ENCODE data around the gene GARIN5A. TPM values are rescaled to one million over a fixed set of nuclear protein-coding genes. Genes with fewer than 3 reads are reported as not detected.

GARIN5A gene
- total RNA-seq (2022; extraction: Qiagen RNA extraction; ENCODE audit: low read depth) = 1.9 to 2.3 TPM (median 2.2 TPM) in 5 replicates

GRCh38 chr19:50476224-50476906 is at the start of gene GARIN5A, which contains the start of gene EMC10:
TSS of gene GARIN5A (minus strand) at chr19:50476848. CDS start at chr19:50476388, 460 bp downstream.
TSS of gene EMC10 (plus strand) at chr19:50476507. CDS start at chr19:50476545, 38 bp downstream.

GRCh38 chr19:50513746-50514345 is 37.2 kb upstream of the GARIN5A start, which contains the start of gene ASPDH:
TSS of gene ASPDH (minus strand) at chr19:50513913. CDS start at chr19:50513823, 90 bp downstream.

DNA sequence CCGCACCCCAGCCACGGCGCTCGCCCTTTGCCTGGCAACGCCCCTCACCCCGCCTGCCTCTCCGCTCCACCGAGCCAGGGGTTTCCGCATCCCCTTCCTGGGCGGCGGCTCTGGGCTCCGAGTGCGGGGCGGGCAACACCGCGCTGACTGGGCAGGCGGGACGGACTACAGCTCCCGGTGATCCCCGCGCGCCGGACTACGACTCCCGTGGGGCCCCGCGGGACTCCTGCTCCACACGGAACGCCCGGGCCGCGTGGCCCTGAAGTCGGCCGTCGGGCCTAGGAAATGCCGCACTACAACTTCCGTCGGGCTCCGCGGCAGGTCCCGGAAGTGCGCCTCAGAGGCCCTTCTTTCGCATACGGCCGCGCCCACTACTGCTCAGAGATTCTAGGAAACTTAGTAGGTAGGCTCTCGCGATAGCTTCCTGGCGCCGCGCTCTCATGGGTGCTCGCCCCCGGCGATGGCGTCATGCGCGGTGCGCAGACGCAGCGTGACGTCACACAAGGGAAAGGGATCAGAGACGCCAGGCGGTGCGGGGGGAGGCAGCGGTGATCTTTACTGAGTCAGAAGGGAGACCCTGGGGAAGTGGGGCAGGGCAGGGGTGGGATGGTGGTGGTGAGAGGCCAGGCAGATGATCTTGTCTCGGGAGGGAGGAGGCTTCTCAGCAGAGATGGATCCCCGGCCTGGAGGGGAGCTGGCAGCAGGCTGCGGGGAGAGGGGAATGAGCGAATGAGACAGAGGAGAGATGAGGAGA is 34.6 kb upstream of the GARIN5A start, which contains the start of gene JOSD2:
TSS of gene JOSD2 (minus strand) at position 123 of the 754 bp plus-strand sequence. CDS start 760 bp downstream, outside the sequence.

GRCh38 chr19:50432221-50433028 is 44.2 kb downstream of the GARIN5A start, which contains the start of gene MYBPC2:
TSS of gene MYBPC2 (plus strand) at chr19:50432892. CDS start at chr19:50432954, 62 bp downstream.

GRCh38 chr19:50418176-50419021 is 58.2 kb downstream of the GARIN5A start, which contains the start of gene SPIB:
TSS of gene SPIB (plus strand) at chr19:50418938. CDS start at chr19:50418963, 25 bp downstream.

Other genes starting within 250 kb of the GARIN5A start
- 1.2 to 1.8 TPM (median 1.3 TPM) in 5 replicates for gene KCNC3, start 147.5 kb downstream of the GARIN5A start, total RNA-seq (2022; extraction: Qiagen RNA extraction; ENCODE audit: low read depth)
- gene NAPSA, start 111.2 kb downstream of the GARIN5A start, total RNA-seq (2022; extraction: Qiagen RNA extraction; ENCODE audit: low read depth) = 0.71 to 1.9 TPM (median 1.5 TPM) in 5 replicates
- gene NR1H2, start 100.4 kb downstream of the GARIN5A start, total RNA-seq (2022; extraction: Qiagen RNA extraction; ENCODE audit: low read depth) = 61.2 to 86.8 TPM (median 81.4 TPM) in 5 replicates
- 54.0 to 87.6 TPM (median 79.1 TPM) in 5 replicates for gene POLD1, start 92.5 kb downstream of the GARIN5A start, total RNA-seq (2022; extraction: Qiagen RNA extraction; ENCODE audit: low read depth)
- 0.18 to 0.51 TPM (median 0.33 TPM) in 5 replicates for gene SPIB, start 57.9 kb downstream of the GARIN5A start, total RNA-seq (2022; extraction: Qiagen RNA extraction; ENCODE audit: low read depth)
- gene MYBPC2, start 44.0 kb downstream of the GARIN5A start, total RNA-seq (2022; extraction: Qiagen RNA extraction; ENCODE audit: low read depth) = 0.03 TPM in 1 of 5 replicates, not detected in the others
- gene EMC10, start 341 bp downstream of the GARIN5A start, total RNA-seq (2022; extraction: Qiagen RNA extraction; ENCODE audit: low read depth) = 104 to 161 TPM (median 149 TPM) in 5 replicates
- gene JOSD2, start 34.3 kb upstream of the GARIN5A start, total RNA-seq (2022; extraction: Qiagen RNA extraction; ENCODE audit: low read depth) = 52.1 to 89.0 TPM (median 82.4 TPM) in 5 replicates
- not detected in 5 replicates for gene ASPDH, start 37.1 kb upstream of the GARIN5A start, total RNA-seq (2022; extraction: Qiagen RNA extraction; ENCODE audit: low read depth)
- gene LRRC4B, start 91.6 kb upstream of the GARIN5A start, total RNA-seq (2022; extraction: Qiagen RNA extraction; ENCODE audit: low read depth) = 0.31 to 0.76 TPM (median 0.60 TPM) in 5 replicates
- gene SYT3, start 163.0 kb upstream of the GARIN5A start, total RNA-seq (2022; extraction: Qiagen RNA extraction; ENCODE audit: low read depth) = 0.36 to 0.76 TPM (median 0.51 TPM) in 5 replicates
- gene C19orf81, start 172.6 kb upstream of the GARIN5A start, total RNA-seq (2022; extraction: Qiagen RNA extraction; ENCODE audit: low read depth) = 4.4 to 11.2 TPM (median 9.5 TPM) in 5 replicates
- 0.07 to 0.35 TPM (median 0.20 TPM) in 5 replicates for gene SHANK1, start 243.0 kb upstream of the GARIN5A start, total RNA-seq (2022; extraction: Qiagen RNA extraction; ENCODE audit: low read depth)
- gene CLEC11A, start 246.5 kb upstream of the GARIN5A start, total RNA-seq (2022; extraction: Qiagen RNA extraction; ENCODE audit: low read depth) = 5.1 to 9.7 TPM (median 9.2 TPM) in 5 replicates

Measured in A549 treated with CpdA at 1 μM for 4 hours (cell line).